ENCODE results near the gene NRTN. TPM values are rescaled to one million over a fixed set of nuclear protein-coding genes. Genes with fewer than 3 reads are reported as not detected.
"Not testable (repeated sequence)": the region's sequence is repeated elsewhere in the genome, so short reads cannot be mapped to it uniquely, and the experiment has no call there.

NRTN gene
- total and polyA plus RNA-seq, 4 experiments from 2014 or later, result 0.34 to 0.91 (median 0.51) TPM

GRCh38 chr19:5864725-5865486 lies 60.0 kb downstream of the NRTN start:
- Mint-ChIP-seq H3K4me1 (no peaks in the 10 kb centered on the region), H3K4me3 (no peak overlapping the region), H3K27ac (peak overlapping the region in 1 of 7 donors; percentile 35), H3K9me3 (no peaks in the 10 kb centered on the region), H3K27me3 (peaks cover 2 to 5% of the 10 kb centered on the region in 2 donors), H3K36me3 (no peaks in the 10 kb centered on the region)
- Histone ChIP-seq H3K4me3 (ENCODE audit: low read length in 2 of 2) (no peak overlapping the region), H3K27ac (ENCODE audit: low read depth, low read length) (no peak overlapping the region), H3K4me1 (ENCODE audit: insufficient read depth, low read length) (no peaks in the 10 kb centered on the region), H3K9me3 (ENCODE audit: control insufficient read depth in 1 of 2, low read length in 2 of 2) (no peaks in the 10 kb centered on the region), H3K36me3 (ENCODE audit: insufficient read depth, low read length) (no peaks in the 10 kb centered on the region), H3K27me3 (ENCODE audit: insufficient read depth, low read length) (no peaks in the 10 kb centered on the region)
- intact Hi-C loops (cut with micrococcal nuclease), result no loop called here
- CTCF ChIA-PET (ENCODE audit: partially characterized antibody), result no interaction called here
- no peak for DNase-seq
- POLR2A ChIA-PET (ENCODE audit: partially characterized antibody), result no interaction called here

DNA sequence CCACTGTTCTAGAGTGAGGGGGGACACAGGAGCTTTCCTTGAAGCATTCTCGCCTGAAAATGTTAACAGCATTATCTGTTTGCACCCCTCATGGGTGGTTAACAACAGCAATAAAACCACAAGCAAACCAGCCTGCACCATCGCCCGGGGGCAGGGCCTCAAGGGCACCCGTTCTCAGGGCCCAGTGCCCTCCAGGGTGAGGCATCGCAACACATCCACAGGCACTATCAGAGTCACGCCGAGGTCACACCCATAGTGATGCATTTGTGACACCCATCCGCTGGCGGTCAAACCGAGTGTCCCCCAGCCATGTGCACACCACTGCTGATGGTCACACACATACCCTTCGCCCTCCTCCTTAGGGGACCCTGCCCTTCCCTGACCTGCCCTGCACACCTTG lies 60.9 kb downstream of the NRTN start:
- Histone ChIP-seq H3K27me3 (ENCODE audit: insufficient read depth, low read length) (no peaks in the 10 kb centered on the region), H3K36me3 (ENCODE audit: insufficient read depth, low read length) (no peaks in the 10 kb centered on the region), H3K4me1 (ENCODE audit: insufficient read depth, low read length) (no peaks in the 10 kb centered on the region), H3K4me3 (ENCODE audit: low read length in 2 of 2) (no peak overlapping the region), H3K27ac (ENCODE audit: low read depth, low read length) (no peak overlapping the region), H3K9me3 (ENCODE audit: control insufficient read depth in 1 of 2, low read length in 2 of 2) (no peaks in the 10 kb centered on the region)
- no peak for DNase-seq
- peaks cover 2 to 3% of the 10 kb centered on the region in 2 donors for H3K27me3 Mint-ChIP-seq
- H3K4me1 Mint-ChIP-seq, result no peaks in the 10 kb centered on the region
- POLR2A ChIA-PET (ENCODE audit: partially characterized antibody), result no interaction called here
- intact Hi-C loops (cut with micrococcal nuclease), result no loop called here
- no peaks in the 10 kb centered on the region for H3K36me3 Mint-ChIP-seq
- CTCF ChIA-PET (ENCODE audit: partially characterized antibody), result no interaction called here
- no peak overlapping the region for H3K4me3 Mint-ChIP-seq
- no peaks in the 10 kb centered on the region for H3K9me3 Mint-ChIP-seq
- peak overlapping the region in 1 of 7 donors; percentile 42 for H3K27ac Mint-ChIP-seq

DNA sequence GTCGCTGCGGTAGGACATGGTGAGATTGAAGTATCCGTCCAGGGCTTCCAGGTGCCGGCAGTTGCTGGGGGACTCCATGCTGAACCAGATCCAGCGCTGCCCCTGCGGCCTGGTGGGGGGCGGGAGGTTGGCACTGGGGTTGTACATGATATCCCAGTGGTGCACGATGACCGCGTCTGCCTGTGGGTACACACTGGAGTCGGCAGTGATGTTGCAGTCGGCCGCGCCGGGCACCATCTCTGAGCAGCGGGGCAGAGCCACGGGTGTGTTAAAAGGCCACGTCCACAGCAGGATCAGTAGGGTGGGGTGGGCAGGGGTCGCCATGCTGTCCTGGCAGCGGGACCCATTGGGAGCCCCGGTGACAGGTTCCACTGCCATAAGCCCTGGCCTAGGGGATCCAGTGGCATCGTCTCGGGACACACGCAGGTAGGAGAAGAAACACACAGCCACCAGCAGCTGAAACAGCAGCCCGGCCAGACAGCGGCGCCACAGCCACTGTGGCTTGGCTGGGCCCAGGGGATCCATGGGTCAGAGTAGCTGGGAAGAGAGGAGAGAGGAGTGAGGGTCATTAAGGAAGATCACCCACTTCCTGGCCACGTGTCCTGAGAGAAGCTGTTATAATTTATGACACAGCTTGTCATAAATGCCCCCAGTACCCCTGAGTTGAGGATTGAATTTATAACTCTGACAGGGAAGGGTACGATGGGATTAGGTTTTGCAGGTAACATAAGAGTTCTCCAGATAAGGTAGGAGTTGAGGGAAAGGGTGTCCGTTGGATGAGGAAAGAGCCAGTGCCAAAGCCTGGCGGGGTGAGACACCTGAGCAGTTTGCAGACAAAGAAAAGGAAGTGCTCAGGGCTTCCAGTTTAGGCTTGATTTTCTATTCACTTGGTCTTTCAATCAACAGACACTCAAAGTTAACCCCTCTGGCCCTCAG lies 62.6 kb downstream of the NRTN start:
- no peak overlapping the region for H3K4me3 ChIP-seq (ENCODE audit: low read length in 2 of 2)
- Mint-ChIP-seq H3K4me3 (no peak overlapping the region), H3K9me3 (no peaks in the 10 kb centered on the region), H3K27me3 (peaks cover 2 to 3% of the 10 kb centered on the region in 2 donors), H3K36me3 (no peaks in the 10 kb centered on the region), H3K27ac (peak overlapping the region in 2 of 7 donors; percentile 61 to 62), H3K4me1 (no peaks in the 10 kb centered on the region)
- no peaks in the 10 kb centered on the region for H3K9me3 ChIP-seq (ENCODE audit: control insufficient read depth in 1 of 2, low read length in 2 of 2)
- no peaks in the 10 kb centered on the region for H3K27me3 ChIP-seq (ENCODE audit: insufficient read depth, low read length)
- H3K4me1 ChIP-seq (ENCODE audit: insufficient read depth, low read length), result no peaks in the 10 kb centered on the region
- CTCF ChIA-PET (ENCODE audit: partially characterized antibody), result no interaction called here
- intact Hi-C loops (cut with micrococcal nuclease), result no loop called here
- POLR2A ChIA-PET (ENCODE audit: partially characterized antibody), result no interaction called here
- H3K36me3 ChIP-seq (ENCODE audit: insufficient read depth, low read length), result no peaks in the 10 kb centered on the region
- no peak overlapping the region for H3K27ac ChIP-seq (ENCODE audit: low read depth, low read length)
- no peak for DNase-seq

DNA sequence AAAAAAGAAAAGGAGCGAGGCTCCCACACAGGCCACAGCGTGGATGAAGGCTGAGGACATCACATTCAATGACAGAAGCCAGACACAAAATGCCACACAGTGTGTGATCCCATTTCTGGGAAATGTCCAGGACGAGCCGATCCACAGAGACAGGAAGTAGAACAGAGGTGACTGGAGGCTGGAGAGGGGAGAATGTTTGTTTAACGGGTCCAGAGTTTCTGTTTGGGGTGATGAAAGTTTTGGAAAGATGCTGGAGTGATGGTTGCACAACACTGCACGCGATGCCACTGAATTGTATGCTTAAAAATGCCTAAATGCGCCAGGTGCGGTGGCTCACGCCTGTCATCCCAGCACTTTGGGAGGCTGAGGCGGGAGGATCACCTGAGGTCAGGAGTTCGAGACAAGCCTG lies 66.1 kb downstream of the NRTN start:
- no peaks in the 10 kb centered on the region for H3K36me3 ChIP-seq (ENCODE audit: insufficient read depth, low read length)
- H3K36me3 Mint-ChIP-seq, result no peaks in the 10 kb centered on the region
- H3K27me3 ChIP-seq (ENCODE audit: insufficient read depth, low read length), result no peaks in the 10 kb centered on the region
- H3K27ac Mint-ChIP-seq, result no peak overlapping the region
- H3K27me3 Mint-ChIP-seq, result peaks cover 1 to 2% of the 10 kb centered on the region in 2 donors
- POLR2A ChIA-PET (ENCODE audit: partially characterized antibody), result no interaction called here
- no peaks in the 10 kb centered on the region for H3K9me3 ChIP-seq (ENCODE audit: control insufficient read depth in 1 of 2, low read length in 2 of 2)
- H3K9me3 Mint-ChIP-seq, result no peaks in the 10 kb centered on the region
- no peak overlapping the region for H3K4me3 Mint-ChIP-seq
- no peak overlapping the region for H3K27ac ChIP-seq (ENCODE audit: low read depth, low read length)
- no peak for DNase-seq
- H3K4me1 Mint-ChIP-seq, result no peaks in the 10 kb centered on the region
- intact Hi-C loops (cut with micrococcal nuclease), result no loop called here
- H3K4me3 ChIP-seq (ENCODE audit: low read length in 2 of 2), result no peak overlapping the region
- CTCF ChIA-PET (ENCODE audit: partially characterized antibody), result no interaction called here
- no peaks in the 10 kb centered on the region for H3K4me1 ChIP-seq (ENCODE audit: insufficient read depth, low read length)

- no peaks in the 10 kb centered on the region for H3K4me1 ChIP-seq (ENCODE audit: insufficient read depth, low read length)
- no peak for DNase-seq
- H3K9me3 ChIP-seq (ENCODE audit: control insufficient read depth in 1 of 2, low read length in 2 of 2), result no peaks in the 10 kb centered on the region
- intact Hi-C loops (cut with micrococcal nuclease), result no loop called here
- Mint-ChIP-seq H3K4me3 (no peak overlapping the region), H3K27me3 (peaks cover 8% of the 10 kb centered on the region in 2 donors), H3K4me1 (no peaks in the 10 kb centered on the region), H3K36me3 (no peaks in the 10 kb centered on the region), H3K9me3 (no peaks in the 10 kb centered on the region), H3K27ac (no peak overlapping the region)
- ChIA-PET POLR2A (ENCODE audit: partially characterized antibody) (no interaction called here), CTCF (ENCODE audit: partially characterized antibody) (no interaction called here)
- no peaks in the 10 kb centered on the region for H3K27me3 ChIP-seq (ENCODE audit: insufficient read depth, low read length)
- H3K4me3 ChIP-seq (ENCODE audit: low read length in 2 of 2), result no peak overlapping the region
- H3K36me3 ChIP-seq (ENCODE audit: insufficient read depth, low read length), result no peaks in the 10 kb centered on the region
- H3K27ac ChIP-seq (ENCODE audit: low read depth, low read length), result no peak overlapping the region
Observed at GRCh38 chr19:5873617-5874199, 68.8 kb downstream of the NRTN start.

DNA sequence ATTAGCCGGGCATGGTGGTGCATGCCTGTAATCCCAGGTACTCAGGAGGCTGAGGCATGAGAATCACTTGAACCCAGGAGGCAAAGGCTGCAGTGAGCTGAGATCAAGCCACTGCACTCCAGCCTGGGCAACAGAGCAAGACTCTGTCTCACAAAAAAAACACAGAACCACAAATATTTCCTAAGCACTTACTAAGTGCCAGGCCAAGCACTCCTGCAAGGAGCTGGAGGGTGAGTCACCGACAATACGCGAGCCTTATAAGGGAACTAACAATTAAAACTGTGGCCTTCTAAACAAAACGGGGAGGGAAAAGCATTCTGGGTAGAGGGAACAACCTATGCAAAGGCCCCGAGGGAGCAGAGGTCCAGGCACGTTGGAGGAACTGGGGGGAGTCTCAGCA lies 69.6 kb downstream of the NRTN start:
- H3K36me3 ChIP-seq (ENCODE audit: insufficient read depth, low read length); DNase-seq; H3K4me3 Mint-ChIP-seq; H3K4me1 Mint-ChIP-seq; intact Hi-C loops (cut with micrococcal nuclease); CTCF ChIA-PET (ENCODE audit: partially characterized antibody); POLR2A ChIA-PET (ENCODE audit: partially characterized antibody); H3K4me1 ChIP-seq (ENCODE audit: insufficient read depth, low read length); H3K4me3 ChIP-seq (ENCODE audit: low read length in 2 of 2); H3K36me3 Mint-ChIP-seq; H3K27me3 ChIP-seq (ENCODE audit: insufficient read depth, low read length); H3K9me3 Mint-ChIP-seq; H3K27ac ChIP-seq (ENCODE audit: low read depth, low read length); H3K27ac Mint-ChIP-seq; H3K9me3 ChIP-seq (ENCODE audit: control insufficient read depth in 1 of 2, low read length in 2 of 2): not testable (repeated sequence)
- H3K27me3 Mint-ChIP-seq, result peaks cover 8 to 11% of the 10 kb centered on the region in 2 donors

DNA sequence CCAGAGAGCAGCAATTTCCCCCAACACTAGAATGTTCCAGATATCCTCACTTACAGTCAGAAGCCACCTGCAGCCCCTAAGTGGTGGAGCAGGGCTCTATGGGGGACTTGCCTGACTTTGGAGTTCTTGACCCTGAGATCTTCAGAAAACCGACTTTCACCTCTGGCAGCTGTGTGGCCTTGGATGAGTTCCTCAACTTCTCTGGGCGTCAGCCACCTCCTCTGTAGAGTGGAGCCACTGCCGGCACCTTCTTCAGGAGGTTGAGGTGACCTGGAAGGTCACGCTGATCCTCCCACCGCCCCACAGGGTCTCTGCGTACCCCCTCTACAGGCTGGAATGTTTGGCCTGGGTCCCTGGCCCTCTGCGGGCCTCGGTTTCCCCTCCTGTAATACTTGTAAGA lies 72.6 kb downstream of the NRTN start:
- H3K27ac Mint-ChIP-seq, result no peak overlapping the region
- POLR2A ChIA-PET (ENCODE audit: partially characterized antibody), result no interaction called here
- intact Hi-C loops (cut with micrococcal nuclease), result no loop called here
- H3K4me3 Mint-ChIP-seq, result no peak overlapping the region
- CTCF ChIA-PET (ENCODE audit: partially characterized antibody), result interaction anchor here (0.5 kb wide), 1 partner anchor 140 kb away, joined by 3 read pairs; no protein-coding TSS in a partner anchor
- Histone ChIP-seq H3K27me3 (ENCODE audit: insufficient read depth, low read length) (no peaks in the 10 kb centered on the region), H3K4me3 (ENCODE audit: low read length in 2 of 2) (no peak overlapping the region), H3K9me3 (ENCODE audit: control insufficient read depth in 1 of 2, low read length in 2 of 2) (no peaks in the 10 kb centered on the region), H3K27ac (ENCODE audit: low read depth, low read length) (no peak overlapping the region), H3K4me1 (ENCODE audit: insufficient read depth, low read length) (no peaks in the 10 kb centered on the region), H3K36me3 (ENCODE audit: insufficient read depth, low read length) (no peaks in the 10 kb centered on the region)
- no peaks in the 10 kb centered on the region for H3K36me3 Mint-ChIP-seq
- H3K27me3 Mint-ChIP-seq, result peaks cover 9 to 13% of the 10 kb centered on the region in 2 donors
- no peaks in the 10 kb centered on the region for H3K4me1 Mint-ChIP-seq
- H3K9me3 Mint-ChIP-seq, result no peaks in the 10 kb centered on the region
- DNase-seq, result no peak
